Panc1 (cell line): ENCODE results near the gene PGRMC2.

Experiments
- CTCF ChIP-seq: fragments of 450-650 bp; IDR thresholded peaks from 2 replicates; pipeline ENCODE4 v1.5.1; 2017; ENCODE audit warnings: mild to moderate bottlenecking
- POLR2AphosphoS5 ChIP-seq: IDR thresholded peaks from 2 replicates; pipeline ENCODE4 v1.6.1; 2012; ENCODE audit warnings: mild to moderate bottlenecking, low read depth, low read length, moderate library complexity
- SIN3A ChIP-seq: IDR thresholded peaks from 2 replicates; pipeline ENCODE4 v1.6.1; 2012; ENCODE audit warnings: low read depth, mild to moderate bottlenecking, low read length, moderate library complexity, borderline replicate concordance; ENCODE audit not compliant: insufficient read depth

- TF ChIP-seq CTCF = peak; percentile 11; the same call in 1 of the 2 replicates
- TF ChIP-seq SIN3A = no peak
- no peak for TF ChIP-seq POLR2AphosphoS5
Observed at GRCh38 chr4:128310266-128310697, 22.7 kb upstream of the PGRMC2 start.
